Loucy (cell line): Measurements from ENCODE around the gene C1orf56.

Experiments
- EZH2phosphoT487 ChIP-seq: fragments of 200-600 bp; IDR thresholded peaks from 2 replicates; pipeline ENCODE4 v1.6.1; 2018; ENCODE audit warnings: antibody characterized with exemption, mild to moderate bottlenecking, moderate library complexity, borderline replicate concordance
- TF ChIP-seq, protein P1 (sequence below): fragments of 200-600 bp; sonication (generic); conservative IDR thresholded peaks from 2 replicates; pipeline ENCODE4 v1.5.1; 2014; ENCODE audit warnings: mild to moderate bottlenecking, antibody characterized with exemption, low read length

DNA sequence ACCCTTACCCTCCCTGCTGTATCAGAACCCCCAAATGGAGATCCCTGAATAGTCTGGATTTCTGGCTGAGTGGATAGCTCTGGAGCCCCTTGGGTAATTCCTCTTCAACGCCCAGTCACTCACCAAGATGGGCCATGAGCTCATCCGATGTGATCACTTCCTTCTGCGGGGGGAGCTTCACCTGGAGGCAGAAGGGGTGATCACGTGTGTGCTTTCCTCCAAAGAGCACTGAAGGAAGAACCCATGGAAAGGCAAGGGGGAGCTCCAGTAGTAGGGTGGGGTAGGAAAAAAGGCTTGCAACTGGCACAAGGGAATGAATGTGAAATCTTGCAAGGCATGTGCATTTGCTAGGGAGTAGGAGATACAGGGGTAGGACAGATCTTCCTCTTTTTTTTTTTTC is 45.9 kb upstream of the C1orf56 start:
- TF ChIP-seq, protein P1, sequence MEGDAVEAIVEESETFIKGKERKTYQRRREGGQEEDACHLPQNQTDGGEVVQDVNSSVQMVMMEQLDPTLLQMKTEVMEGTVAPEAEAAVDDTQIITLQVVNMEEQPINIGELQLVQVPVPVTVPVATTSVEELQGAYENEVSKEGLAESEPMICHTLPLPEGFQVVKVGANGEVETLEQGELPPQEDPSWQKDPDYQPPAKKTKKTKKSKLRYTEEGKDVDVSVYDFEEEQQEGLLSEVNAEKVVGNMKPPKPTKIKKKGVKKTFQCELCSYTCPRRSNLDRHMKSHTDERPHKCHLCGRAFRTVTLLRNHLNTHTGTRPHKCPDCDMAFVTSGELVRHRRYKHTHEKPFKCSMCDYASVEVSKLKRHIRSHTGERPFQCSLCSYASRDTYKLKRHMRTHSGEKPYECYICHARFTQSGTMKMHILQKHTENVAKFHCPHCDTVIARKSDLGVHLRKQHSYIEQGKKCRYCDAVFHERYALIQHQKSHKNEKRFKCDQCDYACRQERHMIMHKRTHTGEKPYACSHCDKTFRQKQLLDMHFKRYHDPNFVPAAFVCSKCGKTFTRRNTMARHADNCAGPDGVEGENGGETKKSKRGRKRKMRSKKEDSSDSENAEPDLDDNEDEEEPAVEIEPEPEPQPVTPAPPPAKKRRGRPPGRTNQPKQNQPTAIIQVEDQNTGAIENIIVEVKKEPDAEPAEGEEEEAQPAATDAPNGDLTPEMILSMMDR: no peak
- no peak for TF ChIP-seq EZH2phosphoT487
